Mononuclear cell (primary cell): Measurements from ENCODE around the gene OASL. TPM values are rescaled to one million over a fixed set of nuclear protein-coding genes. Genes with fewer than 3 reads are reported as not detected.
"Not testable (repeated sequence)": the region's sequence is repeated elsewhere in the genome, so short reads cannot be mapped to it uniquely, and the experiment has no call there.

Experiments
- H3K27me3 ChIP-seq: 2 replicates; pipeline ENCODE4 v1.6.0; 2011; ENCODE audit warnings: low read length, control low read depth; ENCODE audit not compliant: insufficient read depth
- H3K4me1 ChIP-seq: 2 replicates; pipeline ENCODE4 v1.5.1; 2011; ENCODE audit warnings: mild to moderate bottlenecking, low read length, control low read depth; ENCODE audit not compliant: insufficient read depth
- H3K4me3 ChIP-seq: 2 replicates; pipeline ENCODE4 v1.5.1; 2011; ENCODE audit warnings: mild to moderate bottlenecking, low read length, moderate library complexity
- H3K9me3 ChIP-seq: 2 replicates; pipeline ENCODE4 v1.5.1; 2011; ENCODE audit warnings: low read depth, mild to moderate bottlenecking, control low read depth, low read length
- total RNA-seq: library from RNA; depleted of rRNA; stranded (reverse); fragments of >200 nt; gene quantifications from one replicate; pipeline ENCODE4 v1.2.3, GENCODE V29; 2012

Gene OASL, protein sequence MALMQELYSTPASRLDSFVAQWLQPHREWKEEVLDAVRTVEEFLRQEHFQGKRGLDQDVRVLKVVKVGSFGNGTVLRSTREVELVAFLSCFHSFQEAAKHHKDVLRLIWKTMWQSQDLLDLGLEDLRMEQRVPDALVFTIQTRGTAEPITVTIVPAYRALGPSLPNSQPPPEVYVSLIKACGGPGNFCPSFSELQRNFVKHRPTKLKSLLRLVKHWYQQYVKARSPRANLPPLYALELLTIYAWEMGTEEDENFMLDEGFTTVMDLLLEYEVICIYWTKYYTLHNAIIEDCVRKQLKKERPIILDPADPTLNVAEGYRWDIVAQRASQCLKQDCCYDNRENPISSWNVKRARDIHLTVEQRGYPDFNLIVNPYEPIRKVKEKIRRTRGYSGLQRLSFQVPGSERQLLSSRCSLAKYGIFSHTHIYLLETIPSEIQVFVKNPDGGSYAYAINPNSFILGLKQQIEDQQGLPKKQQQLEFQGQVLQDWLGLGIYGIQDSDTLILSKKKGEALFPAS
- total RNA-seq = 18.5 TPM

DNA sequence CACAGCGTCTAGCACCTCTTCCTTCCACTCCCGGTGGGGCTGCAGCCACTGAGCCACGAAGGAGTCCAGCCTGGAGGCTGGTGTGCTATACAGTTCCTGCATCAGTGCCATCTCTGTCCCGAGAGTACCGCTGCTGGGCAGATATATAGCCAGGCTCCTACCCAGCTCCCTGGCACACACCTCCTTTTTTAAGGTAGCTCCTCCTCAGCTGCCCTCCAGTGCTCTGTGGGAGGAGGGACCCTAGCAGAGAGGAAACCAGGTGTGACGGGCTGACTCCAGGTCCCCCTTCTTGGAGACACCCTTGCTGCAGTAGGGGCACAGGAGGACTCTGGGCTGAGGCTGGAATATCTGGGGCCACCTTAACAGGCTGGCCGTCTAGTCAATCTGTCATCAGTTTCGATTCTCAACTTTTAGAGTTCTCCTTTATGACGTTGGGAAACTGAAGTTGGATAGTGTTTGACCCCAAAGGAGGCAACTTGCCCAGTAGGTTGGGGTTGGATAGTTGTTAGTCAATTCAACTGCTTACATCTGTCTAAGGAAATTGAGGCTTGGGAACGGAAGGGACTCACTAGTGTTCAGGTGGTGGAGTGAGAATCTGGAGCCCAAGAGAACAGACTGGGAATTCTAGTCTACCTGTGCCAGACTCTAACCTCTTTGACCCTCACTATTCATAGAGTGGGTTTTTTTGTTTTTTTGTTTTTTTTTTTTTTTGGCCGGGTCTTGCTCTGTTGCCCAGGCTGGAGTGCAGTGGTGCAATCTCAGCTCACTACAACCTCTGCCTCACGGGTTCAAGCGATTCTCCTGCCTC is at the start of gene OASL:
Gene OASL, minus strand, starts transcription at position 386 of the 808 bp plus-strand sequence. Its CDS starts 275 bp downstream, at position 111.
- H3K4me1 ChIP-seq = peaks cover 52% of the 10 kb centered on the region

DNA sequence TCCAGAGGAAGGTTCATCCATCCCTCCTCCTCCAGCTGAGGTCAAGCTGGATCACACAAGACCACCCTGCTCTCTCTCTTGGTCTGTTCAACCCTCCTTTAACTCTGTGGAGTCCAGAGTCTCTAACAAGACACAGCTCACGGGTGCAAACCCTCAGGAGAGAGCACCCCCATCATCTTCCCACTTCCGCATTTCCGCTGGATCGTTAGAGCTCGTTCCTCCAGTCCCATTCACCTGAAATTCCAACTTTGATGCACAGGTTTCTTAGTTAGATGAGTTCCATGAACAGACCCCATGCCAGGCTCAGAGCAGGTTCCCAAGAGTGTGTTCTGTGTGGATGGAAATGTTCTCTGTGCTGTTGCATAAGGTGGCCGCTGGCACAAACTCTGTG is 49.1 kb upstream of the OASL start:
- Histone ChIP-seq H3K27me3 (no peaks in the 10 kb centered on the region), H3K4me3 (no peak overlapping the region), H3K4me1 (peaks cover 27% of the 10 kb centered on the region), H3K9me3 (no peaks in the 10 kb centered on the region)

More for the DNA sequence above, at the start of gene OASL:
- peak within 1 kb of the TSS; percentile 55 for H3K4me3 ChIP-seq
- no peaks in the 10 kb centered on the region for H3K27me3 ChIP-seq
- H3K9me3 ChIP-seq = no peaks in the 10 kb centered on the region

DNA sequence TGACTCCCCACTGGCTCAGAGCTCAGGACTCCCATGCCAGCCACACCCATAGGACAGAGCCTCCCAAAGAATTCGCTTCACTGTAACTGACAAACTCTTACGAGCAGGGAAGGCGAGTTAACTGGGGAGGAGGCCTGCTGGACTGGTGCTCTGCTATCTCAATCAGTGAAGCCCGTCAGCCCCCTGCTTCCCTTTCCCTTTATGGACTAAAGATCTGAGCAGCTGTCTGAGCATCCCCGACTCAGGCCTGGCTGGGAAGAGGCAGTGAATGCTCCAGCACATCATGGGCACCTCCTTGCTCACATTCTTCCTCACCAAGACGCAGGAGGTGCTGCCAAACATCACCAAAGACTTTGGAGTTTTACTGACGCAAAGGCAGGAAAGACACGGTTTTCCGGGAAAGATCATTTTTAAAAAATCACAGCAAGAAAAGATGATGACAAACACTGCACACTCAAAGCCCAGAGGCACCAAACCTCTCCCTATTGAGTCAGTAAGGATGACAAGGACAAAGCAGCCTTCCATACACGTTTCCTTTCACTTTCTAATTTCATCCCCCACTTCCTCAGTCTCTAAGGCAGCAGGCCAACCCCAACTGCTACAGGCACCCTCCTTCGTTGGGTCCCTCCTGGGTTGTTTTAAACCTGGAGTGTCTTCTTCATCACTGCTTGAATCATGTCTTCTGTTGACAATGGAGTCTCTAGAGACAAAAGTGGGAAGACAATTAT is 48.6 kb upstream of the OASL start:
- no peaks in the 10 kb centered on the region for H3K9me3 ChIP-seq
- H3K4me1 ChIP-seq = peaks cover 21% of the 10 kb centered on the region
- H3K27me3 ChIP-seq = no peaks in the 10 kb centered on the region
- no peak overlapping the region for H3K4me3 ChIP-seq

DNA sequence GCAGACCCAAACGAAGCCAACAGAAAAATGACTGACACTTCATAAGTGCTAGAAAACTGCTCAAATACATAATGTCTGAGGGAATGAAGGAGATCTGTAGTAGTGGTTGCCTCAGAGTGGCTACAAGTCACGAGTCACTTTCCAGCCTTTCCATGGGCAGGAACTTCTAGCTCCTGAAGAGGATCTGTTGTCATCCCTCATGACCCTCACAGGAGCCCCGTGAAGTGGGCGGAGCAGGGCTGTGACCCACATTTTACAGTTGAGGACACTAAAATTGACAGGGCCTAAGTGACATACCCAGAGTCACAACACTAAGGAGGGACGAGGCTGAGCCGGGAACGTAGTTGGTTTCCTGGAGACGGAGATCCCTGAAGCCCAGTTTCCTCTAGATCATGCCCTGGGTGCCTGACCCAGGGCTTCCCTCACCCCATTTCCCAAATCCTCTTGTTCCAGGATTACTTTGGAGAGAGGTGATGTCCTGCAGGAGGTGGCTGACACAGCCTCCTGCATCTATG is 47.8 kb upstream of the OASL start:
- no peak overlapping the region for H3K4me3 ChIP-seq
- no peaks in the 10 kb centered on the region for H3K9me3 ChIP-seq
- H3K27me3 ChIP-seq = no peaks in the 10 kb centered on the region
- H3K4me1 ChIP-seq = peaks cover 13% of the 10 kb centered on the region

DNA sequence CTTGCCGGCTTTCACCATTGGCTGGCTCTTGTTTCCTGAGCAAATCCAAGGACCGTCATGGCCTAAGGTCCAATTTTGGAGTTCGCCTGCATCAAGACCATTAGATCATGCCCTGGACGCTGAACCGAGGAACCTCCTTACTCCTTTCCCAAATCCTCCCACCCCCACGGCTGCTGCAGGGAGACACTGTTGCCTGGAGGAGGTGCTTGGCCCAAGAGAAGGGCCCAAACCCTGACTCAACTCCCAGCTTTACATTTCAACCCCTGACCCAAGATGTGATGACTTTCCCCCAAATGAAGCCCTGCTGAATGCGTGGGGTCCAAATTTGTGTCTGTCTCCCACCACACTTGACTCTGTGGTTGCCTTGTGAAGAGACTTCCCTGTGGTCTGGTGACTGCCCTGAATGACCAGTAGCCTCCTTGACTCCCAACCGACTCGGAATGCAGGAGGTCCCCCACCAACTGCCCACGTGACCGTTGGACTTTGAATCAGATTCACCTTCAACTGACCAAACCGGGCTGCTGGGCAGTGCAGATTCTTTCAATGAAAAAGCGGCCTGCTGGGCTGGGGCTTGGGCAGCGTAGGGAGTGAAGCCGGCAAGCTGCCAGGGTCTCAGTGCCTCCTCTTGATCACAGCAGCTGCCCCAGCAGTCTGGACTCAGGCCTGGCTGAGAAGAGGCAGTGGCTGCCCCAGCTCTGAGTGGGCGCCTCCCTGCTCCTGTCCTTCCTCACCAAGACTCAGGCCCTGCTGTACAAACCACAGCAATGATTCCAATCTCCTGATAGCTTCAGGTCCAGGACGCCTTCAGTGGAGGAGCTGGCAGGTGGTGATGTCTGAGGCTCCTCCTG is 46.7 kb upstream of the OASL start:
- Histone ChIP-seq H3K4me1 (peaks cover 11% of the 10 kb centered on the region), H3K27me3 (no peaks in the 10 kb centered on the region), H3K9me3 (no peaks in the 10 kb centered on the region), H3K4me3 (no peak overlapping the region)

DNA sequence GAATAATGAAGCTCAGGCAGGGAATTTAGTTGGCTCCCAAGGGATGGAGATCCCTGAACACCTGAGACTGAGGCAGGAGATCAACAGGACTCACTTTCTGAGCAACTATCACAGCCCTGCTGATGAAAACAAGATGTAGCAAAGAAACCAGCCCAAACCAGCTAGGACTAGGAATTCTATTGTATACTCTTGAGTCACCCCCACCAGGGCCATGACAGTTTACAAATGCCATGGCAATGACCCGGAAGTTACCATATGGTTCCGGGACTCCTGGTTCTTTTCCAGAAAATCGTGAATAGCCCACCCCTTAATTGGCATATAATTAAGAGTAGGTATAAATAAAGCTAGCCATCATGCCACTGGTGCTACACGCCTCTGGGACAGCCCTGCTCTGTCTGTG is 46.0 kb upstream of the OASL start:
- H3K4me1 ChIP-seq = peaks cover 11% of the 10 kb centered on the region

DNA sequence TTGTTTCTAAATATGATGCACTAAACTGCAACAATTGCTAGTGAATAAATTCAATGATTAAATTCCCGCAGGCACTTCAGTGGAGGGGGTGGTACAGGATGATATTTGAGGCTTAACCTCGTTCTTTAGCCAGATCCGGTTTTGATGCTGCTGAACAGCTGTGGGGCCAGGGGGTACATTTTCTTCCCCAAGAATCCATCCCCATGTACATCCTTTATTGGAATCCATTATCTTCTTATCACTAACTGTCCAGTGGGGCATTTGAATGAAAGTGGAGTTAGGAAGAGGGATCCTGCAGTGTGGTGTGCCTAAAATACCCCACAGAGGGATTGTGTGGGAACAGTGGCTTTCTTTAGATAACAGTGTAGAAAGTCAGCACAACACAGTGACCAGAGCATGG is 45.2 kb upstream of the OASL start:
- H3K9me3 ChIP-seq = no peaks in the 10 kb centered on the region
- peaks cover 11% of the 10 kb centered on the region for H3K4me1 ChIP-seq
- no peaks in the 10 kb centered on the region for H3K27me3 ChIP-seq
- H3K4me3 ChIP-seq = no peak overlapping the region

More for the DNA sequence above, 46.0 kb upstream of the OASL start:
- H3K27me3 ChIP-seq = no peaks in the 10 kb centered on the region
- H3K4me3 ChIP-seq = no peak overlapping the region
- H3K9me3 ChIP-seq = no peaks in the 10 kb centered on the region

DNA sequence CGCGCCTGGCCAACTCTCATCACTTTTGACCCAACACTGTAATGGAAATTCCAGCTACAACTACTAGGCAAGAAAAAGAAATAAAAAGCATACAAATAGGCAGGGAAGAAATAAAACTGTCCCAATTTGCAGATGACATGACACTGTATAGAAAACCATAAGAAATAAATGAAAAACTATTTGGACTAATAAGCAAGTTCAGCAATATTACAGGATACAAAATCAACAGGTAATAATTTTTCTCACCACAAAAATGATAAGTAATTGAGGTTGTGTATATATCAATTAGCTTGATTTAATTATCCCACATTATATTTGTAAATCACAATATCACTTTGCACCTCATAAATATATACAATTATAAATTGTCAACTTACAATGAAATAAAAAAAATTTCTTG is 41.9 kb upstream of the OASL start:
- Histone ChIP-seq H3K4me1 (no peaks in the 10 kb centered on the region), H3K4me3 (no peak overlapping the region), H3K27me3 (no peaks in the 10 kb centered on the region), H3K9me3 (no peaks in the 10 kb centered on the region)

DNA sequence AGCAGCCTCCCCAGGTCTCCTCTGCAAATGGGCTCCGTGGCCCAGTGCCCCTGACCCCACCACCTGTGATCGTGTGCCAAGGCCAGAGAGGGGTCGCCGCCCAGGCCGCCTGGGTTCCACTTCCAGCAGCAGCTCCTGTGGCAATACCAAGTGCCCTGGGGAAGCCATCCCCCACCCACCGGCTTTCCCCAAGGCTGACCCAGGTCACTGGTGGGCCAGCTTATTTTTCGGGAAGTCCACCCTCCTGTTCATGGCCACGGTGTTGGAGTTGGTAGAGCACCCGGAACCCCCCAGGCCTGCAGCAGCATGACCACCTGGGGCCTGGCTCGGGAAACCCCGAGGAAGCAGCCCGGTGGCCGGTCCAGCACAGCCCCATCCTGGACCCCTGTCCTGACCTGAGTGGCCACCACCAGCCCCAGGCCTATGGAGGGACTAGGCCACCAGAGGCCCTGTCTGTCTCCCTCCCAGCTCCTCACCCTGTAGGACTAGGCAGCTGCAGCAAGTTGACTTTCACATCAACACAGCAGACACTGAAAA is 40.8 kb upstream of the OASL start:
- Histone ChIP-seq H3K4me1 (no peaks in the 10 kb centered on the region), H3K4me3 (no peak overlapping the region), H3K9me3 (no peaks in the 10 kb centered on the region), H3K27me3 (no peaks in the 10 kb centered on the region)

DNA sequence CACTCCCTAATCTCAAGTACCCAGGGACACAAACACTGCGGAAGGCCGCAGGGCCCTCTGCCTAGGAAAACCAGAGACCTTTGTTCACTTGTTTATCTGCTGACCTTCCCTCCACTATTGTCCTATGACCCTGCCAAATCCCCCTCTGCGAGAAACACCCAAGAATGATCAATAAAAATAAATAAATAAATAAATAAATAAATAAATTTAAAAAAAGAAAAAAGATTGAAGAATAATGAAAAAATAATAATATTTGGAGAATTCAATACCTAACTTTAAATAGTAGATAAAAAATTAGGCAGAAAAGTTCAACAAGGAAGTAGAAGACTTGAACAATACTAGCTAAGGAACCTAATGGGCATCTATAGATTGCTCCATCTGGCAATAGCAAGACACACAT is 38.4 kb upstream of the OASL start:
- not testable (repeated sequence) for H3K4me1 ChIP-seq, H3K27me3 ChIP-seq, H3K4me3 ChIP-seq, H3K9me3 ChIP-seq

DNA sequence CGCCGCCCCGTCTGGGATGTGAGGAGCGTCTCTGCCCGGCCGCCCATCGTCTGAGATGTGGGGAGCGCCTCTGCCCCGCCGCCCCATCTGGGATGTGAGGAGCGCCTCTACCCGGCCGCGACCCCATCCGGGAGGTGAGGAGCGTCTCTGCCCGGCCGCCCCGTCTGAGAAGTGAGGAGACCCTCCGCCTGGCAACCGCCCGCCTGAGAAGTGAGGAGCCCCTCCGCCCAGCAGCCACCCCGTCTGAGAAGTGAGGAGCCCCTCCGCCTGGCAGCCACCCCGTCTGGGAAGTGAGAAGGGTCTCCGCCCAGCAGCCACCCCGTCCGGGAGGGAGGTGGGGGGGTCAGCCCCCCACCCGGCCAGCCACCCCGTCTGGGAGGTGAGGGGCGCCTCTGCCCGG is 36.9 kb upstream of the OASL start:
- H3K4me1 ChIP-seq, H3K4me3 ChIP-seq, H3K27me3 ChIP-seq: not testable (repeated sequence)
- H3K9me3 ChIP-seq = peaks cover 12% of the 10 kb centered on the region

DNA sequence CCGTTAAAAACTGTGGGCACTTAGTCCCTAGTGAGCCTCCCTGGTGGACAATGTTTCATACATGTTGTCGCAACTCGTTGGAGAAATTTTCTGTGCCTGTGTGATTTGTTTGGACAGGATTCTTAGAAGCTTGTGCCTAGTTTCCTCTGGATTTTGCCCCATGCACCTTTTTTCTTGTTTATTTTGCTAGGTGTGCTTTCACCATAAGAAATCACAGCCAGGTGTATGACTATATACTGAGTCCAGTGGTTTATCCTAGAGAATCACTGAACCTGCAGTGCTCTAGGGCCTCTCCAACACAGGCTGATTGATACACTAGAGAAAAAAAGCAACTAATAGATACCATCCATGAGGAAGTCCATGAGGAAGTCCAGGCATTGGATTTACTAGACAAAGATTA is 33.1 kb upstream of the OASL start:
- Histone ChIP-seq H3K9me3 (peaks cover 12% of the 10 kb centered on the region), H3K4me3 (no peak overlapping the region), H3K27me3 (peaks cover 2% of the 10 kb centered on the region), H3K4me1 (no peaks in the 10 kb centered on the region)

DNA sequence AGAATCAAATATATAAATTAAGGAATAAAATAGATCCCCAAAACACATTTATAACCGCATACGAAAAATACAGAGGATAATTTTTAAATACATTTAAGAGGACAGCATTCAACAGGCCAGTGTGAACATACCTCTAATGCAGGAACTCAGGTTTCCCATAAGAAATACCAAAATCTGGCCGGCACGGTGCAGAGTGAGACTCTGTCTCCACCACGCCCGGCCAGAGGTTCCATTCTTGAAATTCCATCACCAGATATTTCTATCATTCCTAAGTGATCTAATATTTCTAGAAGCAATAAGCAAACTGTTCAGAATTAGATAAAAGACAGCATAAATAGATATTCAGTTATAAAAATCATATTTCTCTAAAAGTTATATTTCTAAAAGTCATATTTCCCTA is 30.2 kb upstream of the OASL start:
- no peaks in the 10 kb centered on the region for H3K4me1 ChIP-seq
- no peak overlapping the region for H3K4me3 ChIP-seq
- H3K27me3 ChIP-seq = peaks cover 2% of the 10 kb centered on the region
- H3K9me3 ChIP-seq = peaks cover 12% of the 10 kb centered on the region

DNA sequence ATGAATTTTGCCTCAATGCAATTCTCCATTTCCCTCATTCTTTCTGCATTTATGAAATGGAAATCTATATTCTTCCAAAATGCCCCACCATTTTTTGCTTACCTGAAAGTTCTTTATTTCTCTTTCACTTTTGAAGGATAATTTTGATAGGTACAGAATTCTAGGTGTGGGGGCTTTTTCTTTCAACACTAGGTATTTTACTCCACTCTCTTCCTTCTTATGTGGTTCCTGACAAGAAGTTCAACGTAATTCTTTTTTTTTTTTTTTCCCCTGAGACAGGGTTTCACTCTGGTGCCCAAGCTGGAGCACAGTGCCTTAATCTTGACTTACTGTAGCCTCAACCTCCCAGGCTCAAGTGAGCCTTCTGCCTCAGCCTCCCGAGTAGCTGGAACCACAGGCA is 26.3 kb upstream of the OASL start:
- no peaks in the 10 kb centered on the region for H3K9me3 ChIP-seq
- peaks cover 5% of the 10 kb centered on the region for H3K4me1 ChIP-seq
- no peak overlapping the region for H3K4me3 ChIP-seq
- H3K27me3 ChIP-seq = peaks cover 2% of the 10 kb centered on the region
